SK-N-SH (cell line): Measurements from ENCODE around the gene PSMD14. TPM values are rescaled to one million over a fixed set of nuclear protein-coding genes. Genes with fewer than 3 reads are reported as not detected.
A peak's percentile ranks its signal among the peaks of the same experiment; 100 is the strongest.

Source experiments
- CTCF ChIA-PET: fragments of 300-600, 350-600 bp; formaldehyde crosslinking; extraction: SDS; loops from one replicate; lab custom pipeline; 2021; lab: Yijun Ruan, JAX
- POLR2A ChIA-PET: fragments of 350-600 bp; sonication (Branson Sonifier 250); formaldehyde crosslinking; extraction: SDS; loops from one replicate; lab custom pipeline; 2020; ENCODE audit warnings: antibody characterized with exemption, inconsistent platforms; lab: Yijun Ruan, JAX
- DNase-seq: peaks from one replicate; pipeline ENCODE4 v3.0.0; 2012
- H2AFZ ChIP-seq: fragments of 200-600 bp; sonication (generic); 2 replicates; pipeline ENCODE4 v1.8.1; 2016; ENCODE audit warnings: antibody characterized with exemption, mild to moderate bottlenecking, low read depth
- H3F3A ChIP-seq: fragments of 200-600 bp; sonication (generic); replicated peaks from 2 replicates; pipeline ENCODE3; 2016; ENCODE audit warnings: antibody characterized with exemption, mild to moderate bottlenecking; ENCODE audit not compliant: insufficient read depth
- H3K27ac ChIP-seq, 2 experiments: fragments of 200-500 bp in 1 of 2; fragments of 200-600 bp in 1 of 2; sonication (Bioruptor generic) in 1 of 2; sonication (generic), shearing (Covaris generic) in 1 of 2; 2 replicates each; pipeline versions ENCODE4 v1.5.1 to v1.6.1; 2014 to 2016; ENCODE audit warnings: low read depth in 2 of 2, inconsistent platforms in 1 of 2, low read length in 1 of 2, mild to moderate bottlenecking in 1 of 2, mixed read lengths in 1 of 2
- H3K27me3 ChIP-seq: fragments of 200-600 bp; sonication (generic), shearing (Covaris generic); 2 replicates; pipeline ENCODE4 v1.6.1; 2016; ENCODE audit warnings: mixed run types; ENCODE audit not compliant: insufficient read depth
- H3K36me3 ChIP-seq, 2 experiments: fragments of 200-500 bp in 1 of 2; fragments of 200-600 bp in 1 of 2; sonication (Bioruptor generic) in 1 of 2; sonication (generic) in 1 of 2; replicated peaks in 1 of 2; 2 replicates each; pipeline versions ENCODE3 to v1.5.1; 2014 to 2016; ENCODE audit warnings: low read length in 1 of 2, mild to moderate bottlenecking in 1 of 2; ENCODE audit not compliant: insufficient read depth in 2 of 2, control insufficient read depth in 1 of 2
- H3K4me1 ChIP-seq, 2 experiments: fragments of 200-500 bp in 1 of 2; fragments of 200-600 bp in 1 of 2; sonication (Bioruptor generic) in 1 of 2; sonication (generic), shearing (Covaris generic) in 1 of 2; 2 replicates each; pipeline versions ENCODE4 v1.5.1 to v1.6.1; 2014 to 2016; ENCODE audit warnings: low read depth in 1 of 2, low read length in 1 of 2, mixed run types in 1 of 2; ENCODE audit not compliant: insufficient read depth in 2 of 2, control insufficient read depth in 1 of 2
- H3K4me2 ChIP-seq: fragments of 200-600 bp; sonication (generic), shearing (Covaris generic); 2 replicates; pipeline ENCODE4 v1.6.1; 2017; ENCODE audit warnings: mixed run types
- H3K4me3 ChIP-seq, 2 experiments: fragments of 200-500 bp in 1 of 2; fragments of 200-600 bp in 1 of 2; sonication (Bioruptor generic) in 1 of 2; sonication (generic), shearing (Covaris generic) in 1 of 2; 2 replicates each; pipeline versions ENCODE4 v1.5.1 to v1.8.1; 2014 to 2016; ENCODE audit warnings: low read depth in 2 of 2, inconsistent platforms in 1 of 2, low read length in 1 of 2, mild to moderate bottlenecking in 1 of 2, mixed read lengths in 1 of 2, moderate library complexity in 1 of 2
- H3K79me2 ChIP-seq: fragments of 200-600 bp; sonication (generic); 2 replicates; pipeline ENCODE4 v1.8.1; 2017; ENCODE audit warnings: mild to moderate bottlenecking; ENCODE audit not compliant: insufficient read depth
- H3K9ac ChIP-seq: fragments of 200-600 bp; sonication (generic); 2 replicates; pipeline ENCODE4 v1.6.1; 2017; ENCODE audit warnings: mixed run types
- H3K9me2 ChIP-seq: fragments of 200-600 bp; sonication (generic); 2 replicates; pipeline ENCODE4 v1.6.1; 2017; ENCODE audit warnings: mixed run types
- H3K9me3 ChIP-seq: fragments of 200-600 bp; sonication (generic); 2 replicates; pipeline ENCODE4 v1.6.1; 2017; ENCODE audit warnings: mixed run types, mild to moderate bottlenecking, moderate library complexity
- H4K20me1 ChIP-seq: fragments of 200-600 bp; sonication (generic); 2 replicates; pipeline ENCODE4 v1.6.1; 2017; ENCODE audit warnings: mild to moderate bottlenecking, mixed run types; ENCODE audit not compliant: insufficient read depth
- ELF1 ChIP-seq: IDR thresholded peaks from 2 replicates; pipeline ENCODE4 v1.4.0; 2012
- FOSL2 ChIP-seq: IDR thresholded peaks from 2 replicates; pipeline ENCODE4 v1.4.0; 2012; ENCODE audit warnings: low read depth, mild to moderate bottlenecking, moderate library complexity, borderline replicate concordance
- MXI1 ChIP-seq: IDR thresholded peaks from 2 replicates; pipeline ENCODE4 v1.6.1; 2012; ENCODE audit warnings: mild to moderate bottlenecking, low read depth, low read length, improper control_type of control experiment
- NFIC ChIP-seq: IDR thresholded peaks from 2 replicates; pipeline ENCODE4 v1.4.0; 2012; ENCODE audit warnings: borderline replicate concordance
- POLR2AphosphoS5 ChIP-seq: IDR thresholded peaks from 2 replicates; pipeline ENCODE4 v1.6.1; 2012; ENCODE audit warnings: low read depth, low read length
- RCOR1 ChIP-seq: fragments of 150-350 bp; IDR thresholded peaks from 2 replicates; pipeline ENCODE4 v1.6.1; 2017; ENCODE audit warnings: antibody characterized with exemption, low read length
- RXRA ChIP-seq: IDR thresholded peaks from 2 replicates; pipeline ENCODE4 v1.4.0; 2012; ENCODE audit warnings: low read depth, mild to moderate bottlenecking, borderline replicate concordance
- SIN3A ChIP-seq: IDR thresholded peaks from 2 replicates; pipeline ENCODE4 v1.6.1; 2012; ENCODE audit warnings: low read depth, mild to moderate bottlenecking, low read length, moderate library complexity, borderline replicate concordance
- SMC3 ChIP-seq: IDR thresholded peaks from 2 replicates; pipeline ENCODE4 v1.6.1; 2012; ENCODE audit warnings: low read depth, low read length, improper control_type of control experiment
- TCF12 ChIP-seq: IDR thresholded peaks from 2 replicates; pipeline ENCODE4 v1.4.0; 2012
- YY1 ChIP-seq: IDR thresholded peaks from 2 replicates; pipeline ENCODE4 v1.4.0; 2012; ENCODE audit warnings: low read depth, mild to moderate bottlenecking
- WGBS: methylation state at CpG from one replicate; pipeline ENCODE4 v1.1.6; 2017; ENCODE audit warnings: low lambda C conversion rate; 5-methylcytosine and 5-hydroxymethylcytosine counted together
- polyA plus RNA-seq, 3 experiments: library from polyadenylated mRNA; depleted of rRNA; stranded (reverse); fragments of >200 nt; gene quantifications; 2 replicates each; pipeline ENCODE4 v1.2.3, GENCODE V29; 2012
- TF ChIP-seq, protein P1 (sequence below): IDR thresholded peaks from 2 replicates; pipeline ENCODE4 v1.6.1; 2012; ENCODE audit warnings: mild to moderate bottlenecking, low read depth, low read length, moderate library complexity
- TF ChIP-seq, protein P2 (sequence below): IDR thresholded peaks from 2 replicates; pipeline ENCODE4 v1.4.0; 2012; ENCODE audit warnings: low read depth, borderline replicate concordance

The PSMD14 gene
- polyA plus RNA-seq, 1 of the 3 experiments (the other 2 are of a cell fraction) = 50.4 TPM

GRCh38 chr2:161370981-161371380, 62.8 kb downstream of the PSMD14 start (continued):
- TF ChIP-seq MXI1 = no peak
- TF ChIP-seq, all 33 proteins: peak for 0

- Histone ChIP-seq H3K4me1 (peaks cover 2 to 8% of the 10 kb centered on the region in 2 experiments; a peak in 3 of 4 replicates), H3K4me2 (no peak overlapping the region), H3K79me2 (peaks cover 5% of the 10 kb centered on the region; the same call in 1 of the 2 replicates), H3K36me3 (peaks cover 62 to 65% of the 10 kb centered on the region in 2 experiments), H4K20me1 (no peaks in the 10 kb centered on the region), H3K9ac (no peak overlapping the region), H3K9me2 (no peaks in the 10 kb centered on the region), H3K27me3 (no peaks in the 10 kb centered on the region), H3K4me3 (no peak overlapping the region), H3K9me3 (no peaks in the 10 kb centered on the region), H3K27ac (no peak overlapping the region), H3F3A (no peaks in the 10 kb centered on the region), H2AFZ (no peak overlapping the region)
- 32% methylated on average over 1 of the region's 1 CpG for WGBS
- ChIA-PET POLR2A (no interaction called here), CTCF (interaction anchor here (1.1 kb wide), 1 partner anchor 149 kb away, joined by 3 read pairs; no protein-coding TSS in a partner anchor)
- no peak for TF ChIP-seq TCF12
- no peak for TF ChIP-seq SIN3A
- no peak for TF ChIP-seq ELF1
- no peak for TF ChIP-seq POLR2AphosphoS5
- TF ChIP-seq YY1 = no peak
- TF ChIP-seq, protein P1, sequence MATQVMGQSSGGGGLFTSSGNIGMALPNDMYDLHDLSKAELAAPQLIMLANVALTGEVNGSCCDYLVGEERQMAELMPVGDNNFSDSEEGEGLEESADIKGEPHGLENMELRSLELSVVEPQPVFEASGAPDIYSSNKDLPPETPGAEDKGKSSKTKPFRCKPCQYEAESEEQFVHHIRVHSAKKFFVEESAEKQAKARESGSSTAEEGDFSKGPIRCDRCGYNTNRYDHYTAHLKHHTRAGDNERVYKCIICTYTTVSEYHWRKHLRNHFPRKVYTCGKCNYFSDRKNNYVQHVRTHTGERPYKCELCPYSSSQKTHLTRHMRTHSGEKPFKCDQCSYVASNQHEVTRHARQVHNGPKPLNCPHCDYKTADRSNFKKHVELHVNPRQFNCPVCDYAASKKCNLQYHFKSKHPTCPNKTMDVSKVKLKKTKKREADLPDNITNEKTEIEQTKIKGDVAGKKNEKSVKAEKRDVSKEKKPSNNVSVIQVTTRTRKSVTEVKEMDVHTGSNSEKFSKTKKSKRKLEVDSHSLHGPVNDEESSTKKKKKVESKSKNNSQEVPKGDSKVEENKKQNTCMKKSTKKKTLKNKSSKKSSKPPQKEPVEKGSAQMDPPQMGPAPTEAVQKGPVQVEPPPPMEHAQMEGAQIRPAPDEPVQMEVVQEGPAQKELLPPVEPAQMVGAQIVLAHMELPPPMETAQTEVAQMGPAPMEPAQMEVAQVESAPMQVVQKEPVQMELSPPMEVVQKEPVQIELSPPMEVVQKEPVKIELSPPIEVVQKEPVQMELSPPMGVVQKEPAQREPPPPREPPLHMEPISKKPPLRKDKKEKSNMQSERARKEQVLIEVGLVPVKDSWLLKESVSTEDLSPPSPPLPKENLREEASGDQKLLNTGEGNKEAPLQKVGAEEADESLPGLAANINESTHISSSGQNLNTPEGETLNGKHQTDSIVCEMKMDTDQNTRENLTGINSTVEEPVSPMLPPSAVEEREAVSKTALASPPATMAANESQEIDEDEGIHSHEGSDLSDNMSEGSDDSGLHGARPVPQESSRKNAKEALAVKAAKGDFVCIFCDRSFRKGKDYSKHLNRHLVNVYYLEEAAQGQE = no peak
- TF ChIP-seq FOSL2 = no peak
- no peak for TF ChIP-seq MXI1
- no peak for TF ChIP-seq SMC3
- TF ChIP-seq RCOR1 = no peak
- TF ChIP-seq NFIC = no peak
- no peak for DNase-seq
Measured at GRCh38 chr2:161371869-161372268, 63.6 kb downstream of the PSMD14 start.

DNA sequence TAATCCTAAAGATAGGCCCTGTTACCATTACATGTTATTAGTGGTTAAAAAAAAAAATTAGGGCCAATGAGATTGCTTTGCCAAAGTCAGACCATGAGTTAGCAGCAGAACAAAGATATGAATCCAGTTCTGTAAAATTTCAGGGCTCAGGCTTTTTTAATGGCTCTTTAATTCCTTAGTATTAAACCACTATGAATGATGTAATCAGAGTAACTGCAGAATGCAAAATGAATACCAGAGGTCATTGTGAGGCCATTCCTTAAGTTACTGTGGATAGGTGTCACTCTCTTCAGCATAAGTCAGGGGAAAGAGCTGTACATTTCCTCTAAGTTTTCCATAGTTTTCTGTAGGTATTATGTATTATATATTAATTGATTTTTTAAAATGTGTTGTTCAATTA, 65.7 kb downstream of the PSMD14 start:
- CTCF ChIA-PET = no interaction called here

More for the DNA sequence above, 65.7 kb downstream of the PSMD14 start:
- H3K9me2 ChIP-seq = no peaks in the 10 kb centered on the region
- no peaks in the 10 kb centered on the region for H3F3A ChIP-seq
- H3K4me2 ChIP-seq = no peak overlapping the region
- no peaks in the 10 kb centered on the region for H4K20me1 ChIP-seq
- peaks cover 62 to 66% of the 10 kb centered on the region in 2 experiments for H3K36me3 ChIP-seq
- TF ChIP-seq TCF12 = no peak
- no peak for TF ChIP-seq POLR2AphosphoS5
- 0 out of 2 replicates have a peak, but pooled peaks have one; percentile 32 for TF ChIP-seq RXRA
- no peak for TF ChIP-seq YY1
- TF ChIP-seq, protein P2, sequence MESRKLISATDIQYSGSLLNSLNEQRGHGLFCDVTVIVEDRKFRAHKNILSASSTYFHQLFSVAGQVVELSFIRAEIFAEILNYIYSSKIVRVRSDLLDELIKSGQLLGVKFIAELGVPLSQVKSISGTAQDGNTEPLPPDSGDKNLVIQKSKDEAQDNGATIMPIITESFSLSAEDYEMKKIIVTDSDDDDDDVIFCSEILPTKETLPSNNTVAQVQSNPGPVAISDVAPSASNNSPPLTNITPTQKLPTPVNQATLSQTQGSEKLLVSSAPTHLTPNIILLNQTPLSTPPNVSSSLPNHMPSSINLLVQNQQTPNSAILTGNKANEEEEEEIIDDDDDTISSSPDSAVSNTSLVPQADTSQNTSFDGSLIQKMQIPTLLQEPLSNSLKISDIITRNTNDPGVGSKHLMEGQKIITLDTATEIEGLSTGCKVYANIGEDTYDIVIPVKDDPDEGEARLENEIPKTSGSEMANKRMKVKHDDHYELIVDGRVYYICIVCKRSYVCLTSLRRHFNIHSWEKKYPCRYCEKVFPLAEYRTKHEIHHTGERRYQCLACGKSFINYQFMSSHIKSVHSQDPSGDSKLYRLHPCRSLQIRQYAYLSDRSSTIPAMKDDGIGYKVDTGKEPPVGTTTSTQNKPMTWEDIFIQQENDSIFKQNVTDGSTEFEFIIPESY = no peak
- POLR2A ChIA-PET = no interaction called here
- H3K4me1 ChIP-seq = peaks cover 2 to 8% of the 10 kb centered on the region in 2 experiments; a peak in 3 of 4 replicates
- H3K27me3 ChIP-seq = no peaks in the 10 kb centered on the region
- no peaks in the 10 kb centered on the region for H3K9me3 ChIP-seq
- no peak overlapping the region for H3K27ac ChIP-seq
- no peak overlapping the region for H3K9ac ChIP-seq
- H2AFZ ChIP-seq = no peak overlapping the region
- no peak for DNase-seq
- H3K79me2 ChIP-seq = peaks cover 3% of the 10 kb centered on the region; the same call in 1 of the 2 replicates
- H3K4me3 ChIP-seq = no peak overlapping the region
